PC-3 (cell line): ENCODE results near the gene CIAO3. TPM values are rescaled to one million over a fixed set of nuclear protein-coding genes. Genes with fewer than 3 reads are reported as not detected.

Experiments
- ATAC-seq: fragments of 200-7000 bp; cut with Tn5 transposase; 2 replicates; pipeline ENCODE4 v1.9.1; 2020; ENCODE audit warnings: mild to moderate bottlenecking, moderate library complexity
- BruUV-seq: library from RNA; stranded (reverse); fragments of 400-500 nt; replicated peaks from 2 replicates; lab custom pipeline; 2021; lab: Mats Ljungman, UMichigan
- CTCF ChIA-PET: fragments of 300-600 bp; sonication (Branson Sonifier 250); formaldehyde crosslinking; loops from one replicate; lab custom pipeline; 2022; ENCODE audit warnings: antibody characterized with exemption; lab: Charles Lee
- POLR2A ChIA-PET: fragments of 300-600 bp; sonication (Branson Sonifier 250); formaldehyde crosslinking; loops from one replicate; lab custom pipeline; 2022; ENCODE audit warnings: antibody characterized with exemption; ENCODE audit not compliant: unreplicated experiment; lab: Charles Lee
- DNase-seq: peaks from one replicate; pipeline ENCODE4 v3.0.0-alpha.2; 2015
- H2AFZ ChIP-seq: fragments of 300-600 bp; sonication (generic); 2 replicates; pipeline ENCODE4 v1.6.0; 2016; ENCODE audit warnings: antibody characterized with exemption, low read length
- H3F3A ChIP-seq: fragments of 300-600 bp; sonication (generic); one replicate; pipeline ENCODE4 v1.6.0; 2017; ENCODE audit warnings: antibody characterized with exemption, low read length, control low read depth, mild to moderate bottlenecking; ENCODE audit not compliant: unreplicated experiment
- H3K27ac ChIP-seq: fragments of 300-600 bp; sonication (generic); 2 replicates; pipeline ENCODE4 v1.5.1; 2016; ENCODE audit warnings: mild to moderate bottlenecking, low read length
- H3K27me3 ChIP-seq: fragments of 300-600 bp; sonication (generic); 2 replicates; pipeline ENCODE4 v1.6.1; 2016; ENCODE audit warnings: low read length, mixed read lengths
- H3K36me3 ChIP-seq: fragments of 300-600 bp; sonication (generic); 2 replicates; pipeline ENCODE4 v1.6.1; 2016; ENCODE audit warnings: low read depth, mixed run types, low read length, mixed read lengths
- H3K4me1 ChIP-seq: fragments of 300-600 bp; sonication (generic); 2 replicates; pipeline ENCODE4 v1.5.1; 2016; ENCODE audit warnings: low read length; ENCODE audit not compliant: insufficient read depth
- H3K4me2 ChIP-seq: fragments of 300-600 bp; sonication (generic); 2 replicates; pipeline ENCODE4 v1.6.0; 2016; ENCODE audit warnings: low read length
- H3K4me3 ChIP-seq: fragments of 300-600 bp; sonication (generic); 2 replicates; pipeline ENCODE4 v1.5.1; 2016; ENCODE audit warnings: mild to moderate bottlenecking, low read length, mixed read lengths
- H3K79me2 ChIP-seq: fragments of 300-600 bp; sonication (generic); 2 replicates; pipeline ENCODE4 v1.6.1; 2017; ENCODE audit warnings: low read length, mixed read lengths
- H3K9ac ChIP-seq: fragments of 300-600 bp; sonication (generic); 2 replicates; pipeline ENCODE4 v1.6.0; 2016; ENCODE audit warnings: mild to moderate bottlenecking, low read length
- H3K9me2 ChIP-seq: fragments of 300-600 bp; sonication (generic); replicated peaks from 2 replicates; pipeline ENCODE4 v1.6.1; 2016; ENCODE audit warnings: mixed run types, low read length, mixed read lengths
- H3K9me3 ChIP-seq: fragments of 300-600 bp; sonication (generic); 2 replicates; pipeline ENCODE4 v1.6.1; 2016; ENCODE audit warnings: low read length, mixed read lengths
- H4K20me1 ChIP-seq: fragments of 300-600 bp; sonication (generic); 2 replicates; pipeline ENCODE4 v1.6.1; 2016; ENCODE audit warnings: low read length, mixed read lengths
- CTCF ChIP-seq: fragments of 300-600 bp; sonication (generic); conservative IDR thresholded peaks from 2 replicates; pipeline ENCODE4 v1.5.1; 2017; ENCODE audit warnings: antibody characterized with exemption, low read depth, mild to moderate bottlenecking, low read length
- EZH2 ChIP-seq: fragments of 300-600 bp; sonication (generic); IDR thresholded peaks from one replicate; pipeline ENCODE4 v1.6.1; 2017; ENCODE audit warnings: antibody characterized with exemption, mild to moderate bottlenecking, low read length; ENCODE audit not compliant: unreplicated experiment
- EZH2phosphoT487 ChIP-seq: fragments of 300-600 bp; sonication (generic); IDR thresholded peaks from 2 replicates; pipeline ENCODE4 v1.6.1; 2018; ENCODE audit warnings: mild to moderate bottlenecking, antibody characterized with exemption, low read length, borderline replicate concordance
- intact Hi-C: fragments of 100-400 bp; cut with micrococcal nuclease; formaldehyde crosslinking; loops from 2 replicates; pipeline ENCODE4 v1.9.0; 2023
- total RNA-seq: library from RNA; depleted of rRNA; stranded (reverse); fragments of >200 nt; gene quantifications from 2 replicates; pipeline ENCODE4 v1.2.3, GENCODE V29; 2014

CIAO3 gene
- total RNA-seq, 1 experiment from 2014 or later = 46.1 TPM

- H3K4me2 ChIP-seq = no peak overlapping the region
- no peaks in the 10 kb centered on the region for H4K20me1 ChIP-seq
- H3K4me3 ChIP-seq = no peak overlapping the region
- no peak overlapping the region for H2AFZ ChIP-seq
- H3K9me2 ChIP-seq = no peaks in the 10 kb centered on the region
- TF ChIP-seq CTCF = no peak
- no peak for TF ChIP-seq EZH2
- TF ChIP-seq EZH2phosphoT487 = no peak
- H3K27ac ChIP-seq = no peak overlapping the region
- H3K4me1 ChIP-seq = no peaks in the 10 kb centered on the region
- no peak for DNase-seq
- intact Hi-C loops = no loop called here
- no peaks in the 10 kb centered on the region for H3K27me3 ChIP-seq
- ATAC-seq = no peak
- CTCF ChIA-PET = interaction anchor here (0.6 kb wide), 1 partner anchor 1166 kb away, joined by 3 read pairs; no protein-coding TSS in a partner anchor
- no TSS peak for BruUV-seq
- no peak overlapping the region for H3K9ac ChIP-seq
- no peaks in the 10 kb centered on the region for H3K36me3 ChIP-seq
- POLR2A ChIA-PET = no interaction called here
- H3F3A ChIP-seq = no peaks in the 10 kb centered on the region
- no peaks in the 10 kb centered on the region for H3K79me2 ChIP-seq
- H3K9me3 ChIP-seq = no peaks in the 10 kb centered on the region
Observed at GRCh38 chr16:766008-766819, 25.4 kb upstream of the CIAO3 start.

GRCh38 chr16:765488-765865, 24.7 kb upstream of the CIAO3 start:
- Histone ChIP-seq H4K20me1 (no peaks in the 10 kb centered on the region), H3K9me2 (no peaks in the 10 kb centered on the region), H3K4me1 (peaks cover 7% of the 10 kb centered on the region), H3K27me3 (no peaks in the 10 kb centered on the region), H3K4me2 (no peak overlapping the region), H3F3A (no peaks in the 10 kb centered on the region), H3K4me3 (no peak overlapping the region), H3K79me2 (no peaks in the 10 kb centered on the region), H2AFZ (no peak overlapping the region), H3K9ac (no peak overlapping the region), H3K27ac (no peak overlapping the region), H3K36me3 (no peaks in the 10 kb centered on the region), H3K9me3 (no peaks in the 10 kb centered on the region)
- BruUV-seq = no TSS peak
- DNase-seq = no peak
- ATAC-seq = no peak
- ChIA-PET CTCF (no interaction called here), POLR2A (no interaction called here)
- intact Hi-C loops = no loop called here
- TF ChIP-seq EZH2phosphoT487 = no peak
- no peak for TF ChIP-seq EZH2
- no peak for TF ChIP-seq CTCF

- Histone ChIP-seq H3K27me3 (no peaks in the 10 kb centered on the region), H3K9ac (no peak overlapping the region)
- ATAC-seq = no peak
Observed at GRCh38 chr16:764848-765487, 24.2 kb upstream of the CIAO3 start.

More at GRCh38 chr16:764848-765487, 24.2 kb upstream of the CIAO3 start:
- H3K9me3 ChIP-seq = no peaks in the 10 kb centered on the region
- BruUV-seq = no TSS peak
- H3F3A ChIP-seq = no peaks in the 10 kb centered on the region
- intact Hi-C loops = no loop called here
- POLR2A ChIA-PET = no interaction called here
- H4K20me1 ChIP-seq = no peaks in the 10 kb centered on the region
- CTCF ChIA-PET = no interaction called here
- H3K4me1 ChIP-seq = peaks cover 12% of the 10 kb centered on the region
- H3K36me3 ChIP-seq = no peaks in the 10 kb centered on the region
- no peak overlapping the region for H3K4me2 ChIP-seq
- no peak overlapping the region for H2AFZ ChIP-seq
- no peak for DNase-seq
- H3K27ac ChIP-seq = no peak overlapping the region
- no peaks in the 10 kb centered on the region for H3K79me2 ChIP-seq
- TF ChIP-seq EZH2 = no peak
- TF ChIP-seq CTCF = no peak
- no peak for TF ChIP-seq EZH2phosphoT487
- no peak overlapping the region for H3K4me3 ChIP-seq
- no peaks in the 10 kb centered on the region for H3K9me2 ChIP-seq
